ENCODE data around the gene FCGR3B.
"Not testable (repeated sequence)": the region's sequence is repeated elsewhere in the genome, so short reads cannot be mapped to it uniquely, and the experiment has no call there.

FCGR3B gene

DNA sequence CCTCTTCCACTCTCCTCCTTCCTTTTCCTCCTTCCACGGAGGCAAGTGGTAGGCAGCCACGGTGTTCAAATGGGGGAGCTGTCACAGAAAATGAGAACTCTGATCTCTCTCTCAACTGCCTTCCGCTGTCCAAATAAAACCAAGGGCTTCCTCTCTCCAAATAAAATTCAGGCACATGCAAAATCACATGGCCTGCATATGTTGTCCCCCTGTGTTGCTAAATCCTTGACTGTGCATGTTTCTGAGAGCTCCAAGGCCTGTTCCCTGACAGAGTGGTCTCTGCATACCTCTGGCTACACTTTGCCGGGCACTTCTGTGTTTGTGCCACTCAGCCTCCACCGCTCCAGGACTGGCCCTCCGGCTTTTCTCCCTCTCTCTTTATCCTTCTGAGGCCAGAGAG lies 42.4 kb downstream of the FCGR3B start:
- H3K9me3 ChIP-seq (ENCODE audit: insufficient read depth, low read depth, low read length); H2AFZ ChIP-seq (ENCODE audit: insufficient read depth, low read length, poor library complexity); H2BK12ac ChIP-seq (ENCODE audit: low read length); H3K4me3 ChIP-seq (ENCODE audit: low read depth, low read length); DNase-seq; H2BK120ac ChIP-seq (ENCODE audit: insufficient read depth, low read length, poor library complexity); H3K27me3 ChIP-seq (ENCODE audit: insufficient read depth, low read length); H3K36me3 ChIP-seq (ENCODE audit: control insufficient read depth in 1 of 2, insufficient read depth in 2 of 2, low read length in 2 of 2); H2BK5ac ChIP-seq (ENCODE audit: low read depth, low read length, poor library complexity); H3K18ac ChIP-seq (ENCODE audit: low read length); H3K79me2 ChIP-seq (ENCODE audit: control insufficient read depth, insufficient read depth, low read length, poor library complexity); H3K4me1 ChIP-seq (ENCODE audit: control insufficient read depth in 1 of 2, insufficient read depth in 2 of 2, low read length in 2 of 2); H3K4me2 ChIP-seq (ENCODE audit: low read length); H4K12ac ChIP-seq (ENCODE audit: low read depth, low read length); H4K91ac ChIP-seq (ENCODE audit: low read depth, low read length); H3K79me1 ChIP-seq (ENCODE audit: low read length); H3K9ac ChIP-seq (ENCODE audit: low read length); H2AK5ac ChIP-seq (ENCODE audit: low read length); H4K8ac ChIP-seq (ENCODE audit: low read depth, low read length); H3K23ac ChIP-seq (ENCODE audit: low read length); H3K27ac ChIP-seq (ENCODE audit: low read depth, low read length); H3K4ac ChIP-seq (ENCODE audit: low read depth, low read length); H3K14ac ChIP-seq (ENCODE audit: low read length): not testable (repeated sequence)
- no CpG with 5 or more reads among the region's 6 CpGs for WGBS (ENCODE audit: extremely low coverage, insufficient coverage, insufficient read length)

DNA sequence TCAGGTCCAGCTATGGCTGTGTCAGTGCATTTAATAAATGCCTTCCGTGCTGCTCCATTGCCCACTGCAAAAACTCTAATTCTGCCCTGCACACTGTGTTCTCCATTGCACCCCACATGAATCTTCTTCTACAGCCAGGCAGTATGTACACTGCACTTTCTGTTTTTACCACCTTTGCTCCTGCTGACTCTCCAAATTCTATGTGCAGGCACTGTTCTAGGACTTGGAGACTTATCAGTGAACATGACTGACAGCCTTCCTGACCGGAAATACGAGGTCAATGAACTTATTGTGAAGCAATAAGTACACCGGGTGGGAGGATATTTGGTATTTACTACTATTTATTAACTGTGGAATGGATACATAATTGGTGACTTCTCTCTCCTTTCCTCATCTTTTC lies 48.1 kb downstream of the FCGR3B start:
- H3K79me2 ChIP-seq (ENCODE audit: control insufficient read depth, insufficient read depth, low read length, poor library complexity); H3K14ac ChIP-seq (ENCODE audit: low read length); H2AK5ac ChIP-seq (ENCODE audit: low read length); H3K4me1 ChIP-seq (ENCODE audit: control insufficient read depth in 1 of 2, insufficient read depth in 2 of 2, low read length in 2 of 2); H3K27me3 ChIP-seq (ENCODE audit: insufficient read depth, low read length); H3K23ac ChIP-seq (ENCODE audit: low read length); H4K12ac ChIP-seq (ENCODE audit: low read depth, low read length); H3K4me2 ChIP-seq (ENCODE audit: low read length); H3K9me3 ChIP-seq (ENCODE audit: insufficient read depth, low read depth, low read length); H3K36me3 ChIP-seq (ENCODE audit: control insufficient read depth in 1 of 2, insufficient read depth in 2 of 2, low read length in 2 of 2); H3K18ac ChIP-seq (ENCODE audit: low read length); H2BK120ac ChIP-seq (ENCODE audit: insufficient read depth, low read length, poor library complexity); H3K4me3 ChIP-seq (ENCODE audit: low read depth, low read length); H2AFZ ChIP-seq (ENCODE audit: insufficient read depth, low read length, poor library complexity); H3K4ac ChIP-seq (ENCODE audit: low read depth, low read length); H4K8ac ChIP-seq (ENCODE audit: low read depth, low read length); H2BK5ac ChIP-seq (ENCODE audit: low read depth, low read length, poor library complexity); H3K9ac ChIP-seq (ENCODE audit: low read length); H3K79me1 ChIP-seq (ENCODE audit: low read length); H3K27ac ChIP-seq (ENCODE audit: low read depth, low read length); H4K91ac ChIP-seq (ENCODE audit: low read depth, low read length); H2BK12ac ChIP-seq (ENCODE audit: low read length); DNase-seq: not testable (repeated sequence)
- WGBS (ENCODE audit: extremely low coverage, insufficient coverage, insufficient read length): no CpG with 5 or more reads among the region's 4 CpGs

DNA sequence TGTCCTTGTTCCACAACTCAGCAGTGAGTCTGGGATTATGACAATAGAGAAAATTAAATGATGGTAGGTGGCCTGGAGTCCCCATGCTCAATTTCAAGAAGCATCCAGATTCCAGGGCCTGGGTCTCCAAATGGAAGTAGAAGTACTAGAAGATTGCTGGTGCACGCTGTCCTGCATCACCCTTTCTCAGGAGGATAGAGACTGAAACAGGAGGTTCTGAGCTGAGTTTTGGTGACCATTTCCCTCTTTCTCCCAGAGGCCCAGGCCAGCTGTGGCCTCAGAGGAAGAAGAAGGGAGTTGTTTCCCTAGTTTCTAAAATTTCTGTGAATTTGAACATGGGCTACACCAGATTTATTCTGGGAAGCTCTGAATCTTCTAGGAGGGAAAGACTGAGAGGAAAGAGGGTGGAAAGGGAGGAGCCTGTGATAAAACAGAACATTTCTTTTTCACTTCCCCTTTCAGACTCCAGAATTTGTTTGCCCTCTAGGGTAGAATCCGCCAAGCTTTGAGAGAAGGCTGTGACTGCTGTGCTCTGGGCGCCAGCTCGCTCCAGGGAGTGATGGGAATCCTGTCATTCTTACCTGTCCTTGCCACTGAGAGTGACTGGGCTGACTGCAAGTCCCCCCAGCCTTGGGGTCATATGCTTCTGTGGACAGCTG lies 50.0 kb downstream of the FCGR3B start:
- H3K4me1 ChIP-seq (ENCODE audit: control insufficient read depth in 1 of 2, insufficient read depth in 2 of 2, low read length in 2 of 2); H3K27me3 ChIP-seq (ENCODE audit: insufficient read depth, low read length); H4K8ac ChIP-seq (ENCODE audit: low read depth, low read length); H3K79me2 ChIP-seq (ENCODE audit: control insufficient read depth, insufficient read depth, low read length, poor library complexity); H3K79me1 ChIP-seq (ENCODE audit: low read length); H3K36me3 ChIP-seq (ENCODE audit: control insufficient read depth in 1 of 2, insufficient read depth in 2 of 2, low read length in 2 of 2); H4K91ac ChIP-seq (ENCODE audit: low read depth, low read length); H2BK5ac ChIP-seq (ENCODE audit: low read depth, low read length, poor library complexity); H3K4me3 ChIP-seq (ENCODE audit: low read depth, low read length); H2AK5ac ChIP-seq (ENCODE audit: low read length); H3K14ac ChIP-seq (ENCODE audit: low read length); H2BK120ac ChIP-seq (ENCODE audit: insufficient read depth, low read length, poor library complexity); H4K12ac ChIP-seq (ENCODE audit: low read depth, low read length); H3K23ac ChIP-seq (ENCODE audit: low read length); H3K4ac ChIP-seq (ENCODE audit: low read depth, low read length); H2BK12ac ChIP-seq (ENCODE audit: low read length); H3K9me3 ChIP-seq (ENCODE audit: insufficient read depth, low read depth, low read length); H3K4me2 ChIP-seq (ENCODE audit: low read length); H3K27ac ChIP-seq (ENCODE audit: low read depth, low read length); H3K9ac ChIP-seq (ENCODE audit: low read length); H2AFZ ChIP-seq (ENCODE audit: insufficient read depth, low read length, poor library complexity); DNase-seq; H3K18ac ChIP-seq (ENCODE audit: low read length): not testable (repeated sequence)
- no CpG with 5 or more reads among the region's 4 CpGs for WGBS (ENCODE audit: extremely low coverage, insufficient coverage, insufficient read length)

DNA sequence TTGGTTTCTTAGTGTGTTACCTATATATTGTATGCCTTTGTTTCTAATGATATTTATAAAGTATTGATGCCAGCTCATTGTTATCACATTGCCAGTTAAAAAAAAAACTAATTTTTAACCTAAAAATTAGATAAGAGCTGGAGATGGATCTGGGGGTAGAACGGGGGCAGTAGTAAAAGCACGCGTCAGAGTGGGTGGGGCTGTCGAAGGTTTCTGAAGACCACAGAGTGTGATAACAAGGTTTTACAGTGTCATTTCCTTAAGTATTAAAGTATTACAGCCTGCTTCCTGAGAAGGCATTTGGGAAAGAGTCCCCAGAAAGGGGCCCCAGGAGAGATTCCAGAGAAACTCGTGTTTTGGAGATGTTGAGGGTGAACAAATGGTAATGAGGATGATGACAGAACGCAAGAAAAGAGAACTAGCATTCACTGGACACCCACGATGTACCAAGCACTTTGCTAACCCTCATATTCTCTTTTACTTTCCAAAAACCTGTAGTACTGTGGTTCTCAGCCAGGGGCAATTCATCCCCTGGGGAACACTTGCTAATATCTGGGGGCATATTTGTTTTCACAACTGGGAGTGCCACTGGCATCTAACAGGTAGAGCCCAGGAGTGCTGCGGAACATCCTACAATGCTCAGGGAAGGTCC lies 51.0 kb downstream of the FCGR3B start:
- not testable (repeated sequence) for H3K9me3 ChIP-seq (ENCODE audit: insufficient read depth, low read depth, low read length); H3K4ac ChIP-seq (ENCODE audit: low read depth, low read length); H3K36me3 ChIP-seq (ENCODE audit: control insufficient read depth in 1 of 2, insufficient read depth in 2 of 2, low read length in 2 of 2); H4K91ac ChIP-seq (ENCODE audit: low read depth, low read length); H3K79me1 ChIP-seq (ENCODE audit: low read length); H2BK5ac ChIP-seq (ENCODE audit: low read depth, low read length, poor library complexity); H3K18ac ChIP-seq (ENCODE audit: low read length); H3K27ac ChIP-seq (ENCODE audit: low read depth, low read length); H3K27me3 ChIP-seq (ENCODE audit: insufficient read depth, low read length); H3K79me2 ChIP-seq (ENCODE audit: control insufficient read depth, insufficient read depth, low read length, poor library complexity); H3K23ac ChIP-seq (ENCODE audit: low read length); H2BK12ac ChIP-seq (ENCODE audit: low read length); H4K8ac ChIP-seq (ENCODE audit: low read depth, low read length); H2AK5ac ChIP-seq (ENCODE audit: low read length); DNase-seq; H3K4me2 ChIP-seq (ENCODE audit: low read length); H3K9ac ChIP-seq (ENCODE audit: low read length); H3K4me1 ChIP-seq (ENCODE audit: control insufficient read depth in 1 of 2, insufficient read depth in 2 of 2, low read length in 2 of 2); H3K4me3 ChIP-seq (ENCODE audit: low read depth, low read length); H2AFZ ChIP-seq (ENCODE audit: insufficient read depth, low read length, poor library complexity); H3K14ac ChIP-seq (ENCODE audit: low read length); H4K12ac ChIP-seq (ENCODE audit: low read depth, low read length); H2BK120ac ChIP-seq (ENCODE audit: insufficient read depth, low read length, poor library complexity)
- WGBS (ENCODE audit: extremely low coverage, insufficient coverage, insufficient read length): no CpG with 5 or more reads among the region's 8 CpGs

Measured in trophoblast cell (in vitro differentiated cells and primary cell).